ENCODE measurements around the gene SULT6B1.

SULT6B1 gene

DNA sequence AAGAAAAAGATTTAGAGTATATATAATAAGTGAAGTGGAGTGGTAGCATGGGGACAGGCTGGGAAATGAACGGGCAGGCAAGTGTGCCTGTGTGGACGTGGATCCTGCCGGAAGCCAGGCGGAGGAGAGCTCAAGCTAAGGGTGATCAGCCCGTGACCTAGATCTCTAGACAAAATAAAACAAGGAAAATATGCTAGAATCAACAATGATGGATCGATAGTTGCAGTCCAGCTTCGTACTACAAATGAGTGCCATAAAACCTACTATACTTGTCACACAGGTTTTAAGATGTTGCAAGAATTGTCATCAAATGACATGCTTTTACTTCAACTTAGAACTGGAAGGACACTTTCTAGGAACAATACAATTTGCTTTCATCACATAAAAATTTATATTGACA, 40.1 kb downstream of the SULT6B1 start:
- TF ChIP-seq, protein P1, sequence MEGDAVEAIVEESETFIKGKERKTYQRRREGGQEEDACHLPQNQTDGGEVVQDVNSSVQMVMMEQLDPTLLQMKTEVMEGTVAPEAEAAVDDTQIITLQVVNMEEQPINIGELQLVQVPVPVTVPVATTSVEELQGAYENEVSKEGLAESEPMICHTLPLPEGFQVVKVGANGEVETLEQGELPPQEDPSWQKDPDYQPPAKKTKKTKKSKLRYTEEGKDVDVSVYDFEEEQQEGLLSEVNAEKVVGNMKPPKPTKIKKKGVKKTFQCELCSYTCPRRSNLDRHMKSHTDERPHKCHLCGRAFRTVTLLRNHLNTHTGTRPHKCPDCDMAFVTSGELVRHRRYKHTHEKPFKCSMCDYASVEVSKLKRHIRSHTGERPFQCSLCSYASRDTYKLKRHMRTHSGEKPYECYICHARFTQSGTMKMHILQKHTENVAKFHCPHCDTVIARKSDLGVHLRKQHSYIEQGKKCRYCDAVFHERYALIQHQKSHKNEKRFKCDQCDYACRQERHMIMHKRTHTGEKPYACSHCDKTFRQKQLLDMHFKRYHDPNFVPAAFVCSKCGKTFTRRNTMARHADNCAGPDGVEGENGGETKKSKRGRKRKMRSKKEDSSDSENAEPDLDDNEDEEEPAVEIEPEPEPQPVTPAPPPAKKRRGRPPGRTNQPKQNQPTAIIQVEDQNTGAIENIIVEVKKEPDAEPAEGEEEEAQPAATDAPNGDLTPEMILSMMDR (IDR thresholded peaks at IDR 0.05; ENCODE audit: low read depth, low read length, missing control alignments): no peak
- no peak overlapping the region for H3K4me3 ChIP-seq (ENCODE audit: low read depth, low read length)
- no peak for DNase-seq (ENCODE audit: low read depth)

DNA sequence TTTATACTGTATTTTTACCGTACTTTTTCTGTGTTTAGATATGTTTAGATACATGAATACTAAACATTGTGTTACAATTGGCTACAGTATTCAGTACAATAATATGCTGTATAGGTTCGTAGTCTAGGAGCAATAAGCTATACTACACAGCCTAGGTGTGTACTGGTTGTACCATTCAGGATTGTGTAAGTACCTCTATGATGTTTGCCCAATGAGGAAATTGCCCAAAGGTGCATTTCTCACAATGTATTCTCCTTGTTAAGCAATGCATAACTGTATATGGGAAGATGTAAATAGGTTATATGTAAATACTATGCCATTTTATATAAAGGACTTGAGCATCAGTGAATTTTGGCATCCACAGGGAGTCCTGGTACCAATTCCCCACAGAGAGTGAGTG, 42.4 kb downstream of the SULT6B1 start:
- no peak for DNase-seq (ENCODE audit: low read depth)
- TF ChIP-seq, protein P1 (IDR thresholded peaks at IDR 0.05; ENCODE audit: low read depth, low read length, missing control alignments): no peak
- no peak overlapping the region for H3K4me3 ChIP-seq (ENCODE audit: low read depth, low read length)

DNA sequence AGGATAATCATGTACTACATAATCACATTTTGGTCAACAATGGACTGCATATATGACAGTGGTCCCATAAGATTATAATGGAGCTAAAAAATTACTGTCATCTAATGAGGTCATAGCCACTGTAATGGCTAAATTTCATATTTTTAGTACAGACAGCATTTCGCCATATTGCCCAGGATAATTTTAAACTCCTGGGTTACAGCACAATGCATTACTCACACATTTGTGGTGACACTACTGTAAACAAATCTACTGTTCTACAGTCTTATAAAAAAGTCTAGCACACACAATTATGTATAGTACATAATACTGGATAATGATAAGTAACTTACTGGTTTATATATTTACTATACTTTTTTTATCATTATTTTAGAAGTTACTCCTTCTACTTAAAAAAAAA, 44.5 kb downstream of the SULT6B1 start:
- TF ChIP-seq, protein P1 (IDR thresholded peaks at IDR 0.05; ENCODE audit: low read depth, low read length, missing control alignments): no peak
- H3K4me3 ChIP-seq (ENCODE audit: low read depth, low read length): no peak overlapping the region
- no peak for DNase-seq (ENCODE audit: low read depth)

DNA sequence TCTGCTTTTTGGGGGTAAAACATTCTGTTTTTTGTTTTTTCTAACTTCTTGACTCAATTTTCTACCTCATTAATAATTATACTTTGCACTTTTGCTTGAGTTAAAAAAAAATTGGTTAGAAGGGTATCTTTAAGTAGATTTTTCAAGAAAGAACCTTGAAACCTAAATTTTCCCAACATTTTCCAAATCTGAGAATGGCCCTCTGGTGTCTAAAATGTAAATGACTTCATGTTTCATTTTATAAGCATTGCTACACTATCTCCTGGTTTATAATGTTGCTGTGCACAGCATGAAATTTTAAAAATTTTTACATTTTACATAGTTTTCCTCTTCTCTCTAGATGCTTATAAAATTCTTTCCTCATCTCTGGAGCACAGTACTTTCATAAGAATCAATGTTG, 45.9 kb downstream of the SULT6B1 start:
- TF ChIP-seq, protein P1 (IDR thresholded peaks at IDR 0.05; ENCODE audit: low read depth, low read length, missing control alignments): no peak
- H3K4me3 ChIP-seq (ENCODE audit: low read depth, low read length): no peak overlapping the region
- no peak for DNase-seq (ENCODE audit: low read depth)

DNA sequence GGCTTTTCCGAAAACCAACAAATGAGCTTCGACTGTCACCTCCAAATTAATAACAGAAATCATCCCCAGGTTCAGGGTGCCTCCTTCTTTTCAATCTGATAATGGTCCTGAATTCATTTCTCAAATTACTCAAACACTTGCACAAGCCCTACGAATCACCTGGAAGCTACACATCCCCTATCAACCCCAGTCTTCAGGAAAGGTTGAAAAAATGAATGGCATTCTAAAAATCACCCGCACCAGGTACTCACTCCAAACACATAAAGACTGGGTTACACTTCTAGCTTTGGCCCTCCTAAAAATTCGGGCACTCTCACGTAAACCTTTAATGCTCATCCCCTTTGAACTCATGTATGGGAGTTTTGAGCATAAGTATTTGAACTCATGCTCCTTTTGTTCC, 55.6 kb downstream of the SULT6B1 start:
- TF ChIP-seq, protein P1 (IDR thresholded peaks at IDR 0.05; ENCODE audit: low read depth, low read length, missing control alignments): no peak
- no peak overlapping the region for H3K4me3 ChIP-seq (ENCODE audit: low read depth, low read length)
- DNase-seq (ENCODE audit: low read depth): no peak

DNA sequence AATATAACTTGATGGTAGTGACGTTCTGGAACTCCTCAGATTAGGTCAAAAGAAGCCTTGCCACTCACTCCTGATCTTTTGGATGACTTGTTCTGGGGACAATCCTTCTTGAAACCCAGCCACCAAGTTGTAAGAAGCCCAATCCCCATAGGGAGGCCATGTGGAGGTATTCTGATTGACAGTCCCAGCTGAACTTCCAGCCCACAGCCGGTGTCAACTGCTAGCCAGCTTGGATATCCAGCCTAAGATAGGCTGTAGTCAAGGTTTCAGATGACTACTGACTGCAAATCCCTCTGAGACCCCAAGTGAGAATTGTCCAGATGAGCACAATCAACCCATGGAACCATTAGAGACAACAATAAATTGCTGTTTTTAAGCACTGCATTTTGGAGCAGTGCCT, 63.1 kb downstream of the SULT6B1 start:
- TF ChIP-seq, protein P1 (IDR thresholded peaks at IDR 0.05; ENCODE audit: low read depth, low read length, missing control alignments): no peak
- no peak overlapping the region for H3K4me3 ChIP-seq (ENCODE audit: low read depth, low read length)

DNA sequence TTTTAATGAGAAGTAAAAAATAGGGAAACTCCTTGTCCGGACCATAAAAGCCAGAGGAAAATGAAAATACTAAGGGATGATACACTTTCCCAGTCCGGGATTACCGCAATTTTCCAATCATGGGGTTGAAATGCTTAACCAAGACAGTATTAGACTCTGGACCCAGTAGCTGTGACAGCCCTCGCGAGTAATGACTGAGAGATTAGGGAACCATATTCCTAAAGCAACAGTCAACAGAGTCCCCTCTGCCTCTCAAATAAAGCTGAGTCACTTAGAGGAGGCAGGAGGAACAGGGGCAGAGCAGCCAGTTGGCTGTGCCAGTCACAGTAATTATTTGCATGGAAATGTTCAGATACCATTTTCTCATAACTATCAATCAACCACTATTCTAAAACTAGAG, 69.3 kb downstream of the SULT6B1 start:
- DNase-seq (ENCODE audit: low read depth): no peak
- TF ChIP-seq, protein P1 (IDR thresholded peaks at IDR 0.05; ENCODE audit: low read depth, low read length, missing control alignments): no peak
- H3K4me3 ChIP-seq (ENCODE audit: low read depth, low read length): no peak overlapping the region

More for the DNA sequence above, 63.1 kb downstream of the SULT6B1 start:
- DNase-seq (ENCODE audit: low read depth): no peak
